HG02610 (cell line): ENCODE measurements around the gene HNF4A.

Source experiments
- ATAC-seq: cut with Tn5 transposase; IDR thresholded peaks from one replicate; pipeline ENCODE4 v1.9.1; 2021; ENCODE audit warnings: mild to moderate bottlenecking, moderate library complexity; ENCODE audit not compliant: unreplicated experiment

HNF4A gene

DNA sequence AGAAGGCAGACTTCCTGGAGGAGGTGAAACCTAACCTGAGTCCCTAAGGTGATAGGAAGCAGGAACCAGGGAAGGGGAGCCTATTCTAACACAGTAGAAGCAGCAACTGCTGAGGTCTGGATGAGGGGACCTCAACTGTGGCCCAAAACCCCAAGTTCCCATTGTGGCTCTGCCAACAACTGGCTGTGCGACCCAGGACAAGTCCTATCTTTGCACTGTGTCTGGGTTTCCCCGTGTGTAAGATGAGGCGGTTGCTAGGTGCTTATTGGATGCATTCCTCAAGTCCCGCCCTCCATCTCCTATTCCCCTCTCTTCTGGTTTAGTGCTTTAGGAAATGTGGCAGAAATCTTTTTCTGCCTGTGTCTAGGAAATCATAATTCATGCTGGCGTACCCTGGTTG, 68.0 kb downstream of the HNF4A start:
- ATAC-seq, result no peak

DNA sequence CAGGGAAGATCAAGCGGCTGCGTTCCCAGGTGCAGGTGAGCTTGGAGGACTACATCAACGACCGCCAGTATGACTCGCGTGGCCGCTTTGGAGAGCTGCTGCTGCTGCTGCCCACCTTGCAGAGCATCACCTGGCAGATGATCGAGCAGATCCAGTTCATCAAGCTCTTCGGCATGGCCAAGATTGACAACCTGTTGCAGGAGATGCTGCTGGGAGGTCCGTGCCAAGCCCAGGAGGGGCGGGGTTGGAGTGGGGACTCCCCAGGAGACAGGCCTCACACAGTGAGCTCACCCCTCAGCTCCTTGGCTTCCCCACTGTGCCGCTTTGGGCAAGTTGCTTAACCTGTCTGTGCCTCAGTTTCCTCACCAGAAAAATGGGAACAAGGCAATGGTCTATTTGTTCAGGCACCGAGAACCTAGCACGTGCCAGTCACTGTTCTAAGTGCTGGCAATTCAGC, 68.6 kb downstream of the HNF4A start:
- no peak for ATAC-seq

DNA sequence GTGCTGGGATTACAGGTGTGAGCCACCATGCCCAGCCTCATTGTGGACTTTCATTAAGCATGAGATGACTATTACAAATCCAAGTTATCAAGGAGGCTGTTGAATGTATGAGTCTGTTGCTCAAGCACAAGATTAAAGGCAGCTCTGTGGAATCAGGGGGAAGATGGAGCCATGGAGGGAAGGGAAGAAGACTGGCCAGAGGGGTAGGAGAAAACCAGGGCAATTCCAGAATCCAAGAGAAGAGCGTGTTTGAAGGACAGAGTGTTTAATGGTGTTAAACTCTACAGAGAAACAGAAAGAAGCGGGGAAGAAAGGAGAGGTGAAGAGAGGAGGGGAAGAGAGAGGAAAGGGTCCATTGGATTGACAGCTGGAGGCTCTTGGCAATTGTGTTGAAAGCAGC, 70.4 kb downstream of the HNF4A start:
- no peak for ATAC-seq

DNA sequence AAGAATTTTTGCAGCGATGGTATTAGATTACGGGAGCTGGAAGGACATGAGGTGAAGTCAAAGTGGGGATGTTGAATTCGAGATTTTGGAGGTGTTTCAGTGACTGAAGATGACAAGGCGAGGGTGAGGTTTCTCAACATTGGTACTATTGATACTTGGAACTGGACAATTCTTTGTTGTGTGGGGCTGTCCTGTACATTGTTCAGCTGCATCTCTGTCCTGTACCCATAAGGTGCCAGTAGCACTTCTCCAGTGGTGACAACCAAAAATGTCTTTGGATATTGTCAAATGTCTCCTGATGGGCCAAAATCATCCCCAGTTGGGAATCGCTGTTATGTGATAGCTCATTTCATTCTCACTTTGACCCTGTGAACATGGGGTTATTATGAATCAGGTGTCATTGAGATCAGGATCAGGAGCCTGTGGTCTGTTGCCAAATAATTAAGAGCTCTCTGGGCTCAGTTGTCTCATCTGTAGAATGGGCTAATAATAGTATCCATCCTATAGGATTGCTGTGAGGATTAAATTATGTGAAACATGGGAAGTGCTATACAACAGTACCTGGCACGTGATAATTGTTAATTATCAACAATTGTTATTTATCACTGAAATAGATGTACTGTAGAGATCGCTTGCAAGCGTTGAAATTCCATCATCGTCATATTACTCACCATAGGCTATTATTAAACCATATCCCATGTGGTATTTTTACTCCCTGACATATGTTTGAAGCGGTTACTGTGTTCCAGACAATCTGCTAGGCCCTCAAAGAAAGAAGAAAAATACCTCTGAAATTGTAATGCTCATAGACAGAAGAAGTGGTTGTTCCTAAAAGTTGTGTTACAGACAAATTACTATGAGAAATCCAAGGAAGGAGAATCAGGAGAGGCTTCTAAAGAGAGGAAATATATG, 71.6 kb downstream of the HNF4A start:
- no peak for ATAC-seq

DNA sequence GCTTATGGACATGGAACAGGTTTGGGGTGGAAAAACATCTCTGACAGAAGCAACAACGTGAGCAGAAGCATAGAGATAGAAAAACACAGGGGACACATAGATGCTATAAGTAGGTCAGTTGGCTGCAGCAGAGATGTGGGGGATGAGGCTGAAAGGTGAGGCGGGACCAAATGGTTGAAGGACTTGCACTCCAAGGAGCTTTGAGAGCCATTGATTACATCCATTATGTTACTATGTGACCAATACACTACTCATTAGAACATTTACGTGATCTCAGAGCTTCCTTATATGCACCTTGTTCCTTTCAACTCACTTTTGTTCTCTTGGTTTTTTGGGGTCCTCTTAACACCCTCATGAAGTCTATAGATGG, 72.3 kb downstream of the HNF4A start:
- no peak for ATAC-seq

DNA sequence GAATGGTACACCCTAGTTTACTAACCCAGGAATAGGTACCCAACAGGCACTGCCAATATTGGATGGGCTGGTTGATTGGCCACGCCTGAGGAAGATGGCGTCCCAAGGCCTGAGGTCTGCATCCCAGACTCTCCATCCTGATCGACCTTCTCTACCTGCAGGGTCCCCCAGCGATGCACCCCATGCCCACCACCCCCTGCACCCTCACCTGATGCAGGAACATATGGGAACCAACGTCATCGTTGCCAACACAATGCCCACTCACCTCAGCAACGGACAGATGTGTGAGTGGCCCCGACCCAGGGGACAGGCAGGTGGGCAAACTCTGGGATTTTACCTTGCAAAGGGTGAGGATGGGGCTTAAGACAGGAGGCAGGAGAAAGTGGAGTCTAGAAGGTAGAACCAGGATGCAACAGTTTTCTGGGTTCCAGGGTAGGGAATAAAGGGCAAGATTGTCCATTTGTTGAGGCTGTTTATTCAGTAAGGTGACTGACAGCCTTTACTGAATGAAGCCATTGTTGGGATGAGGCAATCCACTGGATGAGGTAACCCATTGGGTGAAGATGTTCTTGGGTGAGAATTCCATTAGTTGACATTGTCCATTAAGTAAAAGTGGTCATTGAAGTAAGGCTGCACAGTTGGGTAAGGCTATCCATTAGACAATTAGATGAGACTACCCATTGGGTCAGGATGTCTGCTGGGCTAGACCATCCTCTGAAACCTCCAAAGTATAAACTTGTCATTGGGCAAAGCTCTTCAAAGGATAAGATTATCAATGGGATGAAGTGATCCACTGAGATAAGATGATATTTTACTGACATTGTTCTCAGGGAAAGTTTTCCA, 72.9 kb downstream of the HNF4A start:
- no peak for ATAC-seq

DNA sequence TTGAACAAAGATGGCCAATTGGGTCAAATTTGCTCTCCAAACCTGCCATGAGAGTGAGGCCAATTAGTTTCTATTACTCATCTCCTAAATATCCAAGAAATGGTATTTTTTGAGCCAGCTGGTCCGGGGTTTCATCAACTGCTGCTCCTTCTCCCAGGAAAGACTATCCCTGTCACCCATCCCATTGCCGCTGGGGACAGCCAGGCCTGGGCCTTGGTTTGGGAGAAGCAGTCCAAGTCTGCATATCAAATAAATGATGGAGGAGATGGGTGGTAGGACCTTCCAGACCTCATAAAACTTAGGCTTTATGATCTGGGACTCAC, 73.5 kb downstream of the HNF4A start:
- ATAC-seq, result no peak

DNA sequence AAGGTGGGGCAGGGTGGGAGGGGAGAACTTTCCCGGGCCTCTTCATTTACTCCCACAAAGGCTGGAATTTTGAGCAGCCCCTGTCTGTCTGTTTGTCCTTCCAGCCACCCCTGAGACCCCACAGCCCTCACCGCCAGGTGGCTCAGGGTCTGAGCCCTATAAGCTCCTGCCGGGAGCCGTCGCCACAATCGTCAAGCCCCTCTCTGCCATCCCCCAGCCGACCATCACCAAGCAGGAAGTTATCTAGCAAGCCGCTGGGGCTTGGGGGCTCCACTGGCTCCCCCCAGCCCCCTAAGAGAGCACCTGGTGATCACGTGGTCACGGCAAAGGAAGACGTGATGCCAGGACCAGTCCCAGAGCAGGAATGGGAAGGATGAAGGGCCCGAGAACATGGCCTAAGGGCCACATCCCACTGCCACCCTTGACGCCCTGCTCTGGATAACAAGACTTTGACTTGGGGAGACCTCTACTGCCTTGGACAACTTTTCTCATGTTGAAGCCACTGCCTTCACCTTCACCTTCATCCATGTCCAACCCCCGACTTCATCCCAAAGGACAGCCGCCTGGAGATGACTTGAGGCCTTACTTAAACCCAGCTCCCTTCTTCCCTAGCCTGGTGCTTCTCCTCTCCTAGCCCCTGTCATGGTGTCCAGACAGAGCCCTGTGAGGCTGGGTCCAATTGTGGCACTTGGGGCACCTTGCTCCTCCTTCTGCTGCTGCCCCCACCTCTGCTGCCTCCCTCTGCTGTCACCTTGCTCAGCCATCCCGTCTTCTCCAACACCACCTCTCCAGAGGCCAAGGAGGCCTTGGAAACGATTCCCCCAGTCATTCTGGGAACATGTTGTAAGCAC, 74.1 kb downstream of the HNF4A start:
- ATAC-seq, result no peak

DNA sequence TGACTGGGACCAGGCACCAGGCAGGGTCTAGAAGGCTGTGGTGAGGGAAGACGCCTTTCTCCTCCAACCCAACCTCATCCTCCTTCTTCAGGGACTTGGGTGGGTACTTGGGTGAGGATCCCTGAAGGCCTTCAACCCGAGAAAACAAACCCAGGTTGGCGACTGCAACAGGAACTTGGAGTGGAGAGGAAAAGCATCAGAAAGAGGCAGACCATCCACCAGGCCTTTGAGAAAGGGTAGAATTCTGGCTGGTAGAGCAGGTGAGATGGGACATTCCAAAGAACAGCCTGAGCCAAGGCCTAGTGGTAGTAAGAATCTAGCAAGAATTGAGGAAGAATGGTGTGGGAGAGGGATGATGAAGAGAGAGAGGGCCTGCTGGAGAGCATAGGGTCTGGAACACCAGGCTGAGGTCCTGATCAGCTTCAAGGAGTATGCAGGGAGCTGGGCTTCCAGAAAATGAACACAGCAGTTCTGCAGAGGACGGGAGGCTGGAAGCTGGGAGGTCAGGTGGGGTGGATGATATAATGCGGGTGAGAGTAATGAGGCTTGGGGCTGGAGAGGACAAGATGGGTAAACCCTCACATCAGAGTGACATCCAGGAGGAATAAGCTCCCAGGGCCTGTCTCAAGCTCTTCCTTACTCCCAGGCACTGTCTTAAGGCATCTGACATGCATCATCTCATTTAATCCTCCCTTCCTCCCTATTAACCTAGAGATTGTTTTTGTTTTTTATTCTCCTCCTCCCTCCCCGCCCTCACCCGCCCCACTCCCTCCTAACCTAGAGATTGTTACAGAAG, 75.0 kb downstream of the HNF4A start:
- no peak for ATAC-seq

DNA sequence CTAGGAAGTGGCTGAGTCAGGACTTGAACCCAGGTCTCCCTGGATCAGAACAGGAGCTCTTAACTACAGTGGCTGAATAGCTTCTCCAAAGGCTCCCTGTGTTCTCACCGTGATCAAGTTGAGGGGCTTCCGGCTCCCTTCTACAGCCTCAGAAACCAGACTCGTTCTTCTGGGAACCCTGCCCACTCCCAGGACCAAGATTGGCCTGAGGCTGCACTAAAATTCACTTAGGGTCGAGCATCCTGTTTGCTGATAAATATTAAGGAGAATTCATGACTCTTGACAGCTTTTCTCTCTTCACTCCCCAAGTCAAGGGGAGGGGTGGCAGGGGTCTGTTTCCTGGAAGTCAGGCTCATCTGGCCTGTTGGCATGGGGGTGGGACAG, 75.6 kb downstream of the HNF4A start:
- ATAC-seq, result no peak

DNA sequence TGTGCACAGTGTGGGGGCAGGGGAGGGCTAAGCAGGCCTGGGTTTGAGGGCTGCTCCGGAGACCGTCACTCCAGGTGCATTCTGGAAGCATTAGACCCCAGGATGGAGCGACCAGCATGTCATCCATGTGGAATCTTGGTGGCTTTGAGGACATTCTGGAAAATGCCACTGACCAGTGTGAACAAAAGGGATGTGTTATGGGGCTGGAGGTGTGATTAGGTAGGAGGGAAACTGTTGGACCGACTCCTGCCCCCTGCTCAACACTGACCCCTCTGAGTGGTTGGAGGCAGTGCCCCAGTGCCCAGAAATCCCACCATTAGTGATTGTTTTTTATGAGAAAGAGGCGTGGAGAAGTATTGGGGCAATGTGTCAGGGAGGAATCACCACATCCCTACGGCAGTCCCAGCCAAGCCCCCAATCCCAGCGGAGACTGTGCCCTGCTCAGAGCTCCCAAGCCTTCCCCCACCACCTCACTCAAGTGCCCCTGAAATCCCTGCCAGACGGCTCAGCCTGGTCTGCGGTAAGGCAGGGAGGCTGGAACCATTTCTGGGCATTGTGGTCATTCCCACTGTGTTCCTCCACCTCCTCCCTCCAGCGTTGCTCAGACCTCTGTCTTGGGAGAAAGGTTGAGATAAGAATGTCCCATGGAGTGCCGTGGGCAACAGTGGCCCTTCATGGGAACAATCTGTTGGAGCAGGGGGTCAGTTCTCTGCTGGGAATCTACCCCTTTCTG, 76.2 kb downstream of the HNF4A start:
- ATAC-seq, result no peak

DNA sequence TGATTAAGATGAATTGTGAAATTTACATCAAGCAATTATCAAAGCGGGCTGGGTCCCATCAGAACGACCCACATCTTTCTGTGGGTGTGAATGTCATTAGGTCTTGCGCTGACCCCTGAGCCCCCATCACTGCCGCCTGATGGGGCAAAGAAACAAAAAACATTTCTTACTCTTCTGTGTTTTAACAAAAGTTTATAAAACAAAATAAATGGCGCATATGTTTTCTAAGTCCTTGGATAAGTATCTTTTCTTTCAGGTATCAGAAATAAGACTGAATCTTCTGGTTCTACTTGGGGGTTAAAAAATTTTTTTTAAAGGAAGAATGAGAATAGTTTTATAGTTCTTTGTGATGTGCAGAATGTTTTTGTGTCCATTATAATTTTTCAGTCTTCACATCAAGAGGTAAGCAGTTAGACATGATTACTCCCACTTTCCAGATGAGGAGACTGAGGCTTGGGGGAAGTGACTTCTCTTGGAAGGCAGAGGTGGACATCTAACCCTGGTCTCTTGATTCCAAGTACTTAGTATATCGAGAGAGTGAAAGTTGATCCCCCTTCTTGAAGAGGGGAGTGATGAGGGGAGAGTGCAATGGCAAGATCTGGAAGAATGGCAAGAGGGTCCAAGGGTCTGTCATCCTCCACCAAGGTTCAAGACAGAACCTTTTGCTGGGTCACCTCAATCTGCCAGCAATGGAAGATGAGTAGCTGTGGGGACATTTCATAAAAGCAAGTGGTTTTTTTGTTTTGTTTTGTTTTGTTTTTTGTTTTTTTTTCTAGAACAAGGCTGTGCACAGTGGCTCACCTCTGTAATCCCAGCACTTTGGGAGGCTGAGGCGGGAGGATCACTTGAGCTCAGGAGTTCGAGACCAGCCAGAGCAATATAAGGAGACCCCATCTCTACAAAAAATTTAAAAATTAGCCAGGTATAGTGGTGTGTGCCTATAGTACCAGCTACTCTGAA, 77.4 kb downstream of the HNF4A start:
- no peak for ATAC-seq

DNA sequence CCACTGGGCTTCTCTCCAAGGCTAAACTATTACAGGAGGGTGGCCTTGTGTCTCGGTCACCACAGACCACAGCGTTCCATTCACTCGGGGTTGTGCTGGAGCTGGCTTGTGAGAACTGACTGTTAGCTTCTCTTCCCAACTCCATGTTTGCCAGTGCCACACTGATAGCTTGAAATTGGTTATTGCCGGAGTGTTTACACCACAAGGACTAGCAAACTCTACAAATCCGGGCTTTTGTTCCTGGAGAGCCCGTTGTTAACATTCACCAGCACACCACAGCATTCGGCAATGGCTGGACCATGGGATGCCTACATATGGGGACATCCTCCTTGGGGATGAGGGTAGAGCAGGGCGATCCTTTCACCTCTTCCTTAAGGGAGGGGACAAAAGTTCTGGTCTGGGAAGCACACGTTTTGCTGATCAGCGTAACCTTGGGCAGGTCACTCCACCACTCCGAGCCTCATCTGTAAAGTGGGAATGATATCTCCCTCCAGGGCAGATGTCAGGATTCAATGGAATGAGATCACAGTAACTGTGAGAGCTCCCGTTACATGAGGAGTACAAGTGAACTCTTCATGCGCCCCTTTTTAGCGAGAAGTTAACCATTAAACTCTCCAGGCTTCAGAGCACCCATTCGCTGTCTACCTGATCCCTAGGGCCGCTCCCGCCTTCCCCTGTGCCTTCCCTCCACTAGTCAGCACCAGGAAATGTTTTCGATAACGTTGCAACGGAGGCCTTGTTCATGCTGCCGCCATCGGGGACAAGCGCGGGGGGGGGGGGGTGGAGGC, 78.4 kb downstream of the HNF4A start:
- no peak for ATAC-seq

DNA sequence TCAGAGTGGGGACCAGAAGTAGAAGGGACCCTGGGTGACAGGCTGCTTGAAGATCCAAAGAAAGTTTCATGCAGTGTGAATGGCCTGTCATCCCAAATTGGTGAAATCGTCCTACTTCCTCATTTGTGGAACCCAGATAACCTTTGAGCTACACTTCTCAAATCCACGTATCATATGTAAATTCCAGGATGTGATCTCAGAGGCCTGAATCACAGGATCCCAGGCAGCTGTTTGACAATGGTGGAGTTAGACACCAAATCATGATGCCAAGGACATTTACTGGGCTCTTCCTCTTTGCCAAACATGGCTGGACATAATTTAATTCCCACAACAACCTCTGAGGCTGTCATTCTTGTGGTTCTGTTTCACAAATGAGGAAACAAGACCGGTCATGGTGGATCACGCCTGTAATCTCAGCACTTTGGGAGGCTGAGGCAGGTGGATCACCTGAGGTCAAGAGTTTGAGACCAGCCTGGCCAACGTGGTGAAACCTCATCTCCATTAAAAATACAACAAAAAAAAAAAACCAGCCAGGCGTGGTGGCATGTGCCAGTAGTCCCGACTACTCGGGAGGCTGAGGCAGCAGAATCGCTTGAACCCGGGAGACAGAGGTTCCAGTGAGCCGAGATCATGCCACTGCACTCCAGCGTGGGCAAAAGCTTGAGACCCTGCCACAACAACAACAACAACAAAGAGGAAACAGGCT, 80.3 kb downstream of the HNF4A start:
- ATAC-seq, result no peak

DNA sequence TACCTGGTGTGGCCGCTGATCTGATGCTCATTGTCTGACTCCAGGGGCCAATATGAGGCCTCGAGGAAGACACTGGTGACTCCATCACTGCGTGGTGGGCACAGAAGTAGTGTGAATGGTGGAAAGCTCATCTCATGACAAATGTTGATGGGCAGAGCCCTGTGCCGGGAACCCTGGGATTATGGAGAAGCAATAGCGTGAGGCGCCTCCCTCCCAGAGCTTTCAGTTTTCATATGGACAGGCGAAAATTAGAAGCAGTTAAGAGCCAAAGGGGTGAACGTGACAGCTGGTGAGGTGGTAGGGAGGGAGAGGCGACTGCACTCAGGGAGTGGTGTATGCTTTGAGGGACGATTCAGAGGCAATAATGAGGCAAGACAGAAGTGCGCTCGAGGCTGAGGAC, 80.9 kb downstream of the HNF4A start:
- ATAC-seq, result no peak

DNA sequence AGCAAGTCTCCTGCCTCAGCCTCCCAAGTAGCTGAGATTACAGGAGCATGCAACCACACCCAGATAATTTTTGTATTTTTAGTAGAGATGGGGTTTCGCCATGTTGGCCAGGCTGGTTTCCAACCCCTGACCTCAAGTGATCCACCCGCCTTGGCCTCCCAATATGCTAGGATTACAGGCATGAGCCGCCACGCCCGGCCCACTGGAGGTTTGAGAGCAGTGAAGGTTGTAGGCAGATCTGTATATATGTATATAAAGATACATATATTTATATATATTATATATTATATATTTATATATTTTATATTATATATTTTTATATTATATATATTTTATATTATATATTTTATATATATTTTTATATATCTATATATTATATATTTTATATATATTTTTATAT, 82.0 kb downstream of the HNF4A start:
- ATAC-seq, result no peak

DNA sequence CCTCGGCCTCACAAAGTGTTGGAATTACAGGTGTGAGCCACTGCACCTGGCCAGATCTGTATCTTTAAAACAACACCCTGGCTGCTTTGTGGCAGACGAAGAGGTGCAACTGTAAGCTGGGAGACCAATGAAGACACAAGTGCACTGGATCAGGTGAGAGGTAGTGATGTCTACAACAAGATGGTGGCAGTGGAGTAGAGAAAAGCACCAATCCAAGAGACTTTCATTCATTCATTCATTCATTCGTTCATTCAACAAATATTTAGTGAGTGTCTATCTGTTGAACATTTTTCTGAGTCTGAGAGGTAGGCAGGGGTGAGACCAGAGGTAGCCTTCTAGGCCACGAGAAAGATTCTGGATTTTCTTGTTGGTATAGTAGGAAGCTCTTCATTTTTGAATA, 83.3 kb downstream of the HNF4A start:
- no peak for ATAC-seq
